Neural crest cell (in vitro differentiated cells): ENCODE measurements around the gene COQ6. TPM values are rescaled to one million over a fixed set of nuclear protein-coding genes. Genes with fewer than 3 reads are reported as not detected.
"Not testable (repeated sequence)": the region's sequence is repeated elsewhere in the genome, so short reads cannot be mapped to it uniquely, and the experiment has no call there.

ENCODE experiments used
- DNase-seq: peaks from one replicate; pipeline ENCODE4 v3.0.0; 2021; ENCODE audit warnings: low read depth, mixed read lengths, low spot score
- H3K27ac Mint-ChIP-seq: one replicate; pipeline ENCODE4 v1.8.0; 2021; ENCODE audit warnings: mild to moderate bottlenecking, mixed read lengths; ENCODE audit not compliant: unreplicated experiment
- H3K27me3 Mint-ChIP-seq: 2 replicates; pipeline ENCODE4 v1.8.0; 2021; ENCODE audit warnings: low read depth, mild to moderate bottlenecking, mixed read lengths
- H3K36me3 Mint-ChIP-seq: 2 replicates; pipeline ENCODE4 v1.8.0; 2021; ENCODE audit warnings: low read depth, mild to moderate bottlenecking, mixed read lengths
- H3K4me1 Mint-ChIP-seq: 2 replicates; pipeline ENCODE4 v1.8.0; 2021; ENCODE audit warnings: mixed read lengths
- H3K4me3 Mint-ChIP-seq: one replicate; pipeline ENCODE4 v1.8.0; 2021; ENCODE audit warnings: mild to moderate bottlenecking, mixed read lengths
- H3K9me3 Mint-ChIP-seq: 2 replicates; pipeline ENCODE4 v1.8.0; 2021; ENCODE audit warnings: mixed read lengths
- total RNA-seq: library from RNA; stranded (reverse); gene quantifications from 2 replicates; pipeline ENCODE4 v1.2.1, GENCODE V29; 2021
- TF ChIP-seq, protein P1 (sequence below): fragments of 200-600 bp; sonication (generic); conservative IDR thresholded peaks from 2 replicates; pipeline ENCODE4 v1.5.0; 2021; ENCODE audit warnings: antibody characterized with exemption, mild to moderate bottlenecking

Gene COQ6
- total RNA-seq, 1 donor from 2014 or later: 15.5 TPM

GRCh38 chr14:73996731-73997107 lies 46.6 kb downstream of the COQ6 start:
- Mint-ChIP-seq H3K27me3 (no peaks in the 10 kb centered on the region), H3K4me3 (no peak overlapping the region), H3K27ac (no peak overlapping the region), H3K36me3 (no peaks in the 10 kb centered on the region), H3K9me3 (no peaks in the 10 kb centered on the region), H3K4me1 (no peaks in the 10 kb centered on the region)
- TF ChIP-seq, protein P1, sequence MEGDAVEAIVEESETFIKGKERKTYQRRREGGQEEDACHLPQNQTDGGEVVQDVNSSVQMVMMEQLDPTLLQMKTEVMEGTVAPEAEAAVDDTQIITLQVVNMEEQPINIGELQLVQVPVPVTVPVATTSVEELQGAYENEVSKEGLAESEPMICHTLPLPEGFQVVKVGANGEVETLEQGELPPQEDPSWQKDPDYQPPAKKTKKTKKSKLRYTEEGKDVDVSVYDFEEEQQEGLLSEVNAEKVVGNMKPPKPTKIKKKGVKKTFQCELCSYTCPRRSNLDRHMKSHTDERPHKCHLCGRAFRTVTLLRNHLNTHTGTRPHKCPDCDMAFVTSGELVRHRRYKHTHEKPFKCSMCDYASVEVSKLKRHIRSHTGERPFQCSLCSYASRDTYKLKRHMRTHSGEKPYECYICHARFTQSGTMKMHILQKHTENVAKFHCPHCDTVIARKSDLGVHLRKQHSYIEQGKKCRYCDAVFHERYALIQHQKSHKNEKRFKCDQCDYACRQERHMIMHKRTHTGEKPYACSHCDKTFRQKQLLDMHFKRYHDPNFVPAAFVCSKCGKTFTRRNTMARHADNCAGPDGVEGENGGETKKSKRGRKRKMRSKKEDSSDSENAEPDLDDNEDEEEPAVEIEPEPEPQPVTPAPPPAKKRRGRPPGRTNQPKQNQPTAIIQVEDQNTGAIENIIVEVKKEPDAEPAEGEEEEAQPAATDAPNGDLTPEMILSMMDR: no peak
- DNase-seq: no peak

DNA sequence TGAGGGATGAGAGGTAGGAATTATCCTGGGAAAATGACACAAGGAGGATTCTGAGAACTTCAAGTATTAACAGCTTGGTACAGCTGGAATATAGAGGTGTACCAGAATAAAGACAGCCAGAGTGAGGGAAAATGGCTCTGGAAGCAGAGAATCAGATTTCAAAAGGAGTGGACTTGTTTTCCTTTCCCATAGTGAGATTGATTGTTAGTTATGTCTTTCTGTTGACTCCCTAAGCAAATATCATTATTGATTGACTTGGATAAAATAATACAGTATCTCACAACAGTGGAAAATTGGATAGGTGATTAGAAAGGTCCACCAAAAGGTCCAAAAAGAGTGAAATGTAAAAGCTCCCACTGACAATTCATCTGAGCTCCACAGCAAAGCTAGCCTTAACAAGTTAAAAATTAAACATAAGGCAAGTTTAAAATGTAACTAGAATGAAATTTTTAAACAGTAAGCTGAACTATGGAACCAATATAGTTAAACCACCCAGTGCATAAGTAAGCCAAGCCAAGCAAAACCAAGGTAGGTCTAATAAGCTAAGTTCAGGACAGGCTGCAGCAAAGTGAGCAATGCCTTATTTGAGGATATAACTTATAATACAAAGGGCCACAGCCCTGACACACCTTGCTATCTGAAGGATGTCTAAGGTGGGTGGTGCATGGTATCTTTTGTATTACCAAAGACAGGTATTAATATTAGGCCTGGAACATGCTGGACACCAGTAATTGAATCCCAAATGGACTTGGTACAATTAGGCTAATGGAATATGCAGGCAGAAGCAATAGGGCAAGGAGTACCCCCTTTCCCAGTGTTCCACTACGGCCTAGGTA lies 47.2 kb downstream of the COQ6 start:
- TF ChIP-seq, protein P1: no peak
- no peak overlapping the region for H3K27ac Mint-ChIP-seq
- no peaks in the 10 kb centered on the region for H3K4me1 Mint-ChIP-seq
- H3K36me3 Mint-ChIP-seq: no peaks in the 10 kb centered on the region
- DNase-seq: no peak
- H3K9me3 Mint-ChIP-seq: no peaks in the 10 kb centered on the region
- H3K4me3 Mint-ChIP-seq: no peak overlapping the region
- no peaks in the 10 kb centered on the region for H3K27me3 Mint-ChIP-seq

- no peaks in the 10 kb centered on the region for H3K9me3 Mint-ChIP-seq
- no peak overlapping the region for H3K4me3 Mint-ChIP-seq
- no peak overlapping the region for H3K27ac Mint-ChIP-seq
- no peaks in the 10 kb centered on the region for H3K27me3 Mint-ChIP-seq
- no peaks in the 10 kb centered on the region for H3K4me1 Mint-ChIP-seq
- DNase-seq: no peak
- TF ChIP-seq, protein P1: no peak
- H3K36me3 Mint-ChIP-seq: no peaks in the 10 kb centered on the region
Measured at GRCh38 chr14:73997944-73998447, 47.9 kb downstream of the COQ6 start.

DNA sequence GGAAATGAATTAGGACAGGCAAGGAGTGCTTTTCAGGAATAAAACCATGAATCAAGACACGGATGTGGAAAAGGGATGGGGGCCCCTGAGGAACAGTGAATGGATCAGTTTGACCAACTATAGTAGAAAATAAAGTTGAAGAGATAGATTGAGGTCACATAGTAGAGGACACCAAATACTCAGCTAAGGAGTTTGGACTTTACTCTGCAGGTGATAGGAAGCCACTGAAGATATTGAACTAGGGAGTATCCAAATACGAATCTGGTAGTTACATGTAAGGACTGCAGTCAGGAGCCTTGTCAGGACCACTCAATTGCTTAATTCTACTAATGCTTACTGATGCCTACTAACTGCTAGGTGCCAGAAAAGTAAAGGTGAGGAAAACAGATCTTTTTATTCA lies 48.6 kb downstream of the COQ6 start:
- Mint-ChIP-seq H3K9me3 (no peaks in the 10 kb centered on the region), H3K4me3 (no peak overlapping the region), H3K36me3 (no peaks in the 10 kb centered on the region), H3K27me3 (no peaks in the 10 kb centered on the region), H3K4me1 (no peaks in the 10 kb centered on the region), H3K27ac (no peak overlapping the region)
- no peak for DNase-seq
- TF ChIP-seq, protein P1: no peak

GRCh38 chr14:74005664-74006063 lies 55.6 kb downstream of the COQ6 start:
- H3K4me1 Mint-ChIP-seq, H3K27ac Mint-ChIP-seq: not testable (repeated sequence)

DNA sequence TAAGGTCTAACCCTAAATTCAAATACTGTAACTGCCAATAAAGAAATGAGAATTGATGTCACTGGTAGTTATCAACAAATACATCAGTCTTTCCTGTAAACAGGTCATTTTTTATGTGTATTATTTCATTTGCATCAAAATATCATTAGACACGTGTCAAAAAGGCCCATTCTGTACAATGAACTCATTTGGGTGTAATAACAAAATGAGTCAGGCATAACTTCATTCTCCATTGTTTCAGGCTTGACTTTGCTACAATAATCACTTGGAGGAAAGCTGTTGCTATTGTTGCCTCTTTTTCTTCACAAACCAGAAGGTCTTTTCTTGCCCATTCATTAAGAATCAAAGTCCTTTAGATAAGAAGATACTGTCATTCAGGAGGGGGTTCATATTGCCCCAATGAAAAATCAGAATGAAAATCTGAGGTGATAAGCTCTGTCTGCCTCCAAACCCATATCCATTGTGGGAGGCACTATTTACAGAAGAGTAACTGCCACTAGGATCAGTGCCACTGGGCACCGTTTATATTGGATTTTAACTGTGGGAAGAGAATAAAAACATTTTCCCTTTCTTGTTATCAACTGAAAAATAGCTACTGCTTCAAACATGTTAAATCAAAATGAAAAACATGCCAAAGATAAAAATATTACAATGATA lies 58.9 kb downstream of the COQ6 start:
- Mint-ChIP-seq H3K36me3 (no peaks in the 10 kb centered on the region), H3K4me1 (no peaks in the 10 kb centered on the region), H3K27me3 (no peaks in the 10 kb centered on the region), H3K4me3 (no peak overlapping the region), H3K9me3 (no peaks in the 10 kb centered on the region), H3K27ac (no peak overlapping the region)
- no peak for DNase-seq
- TF ChIP-seq, protein P1: no peak

More at GRCh38 chr14:74005664-74006063, 55.6 kb downstream of the COQ6 start:
- not testable (repeated sequence) for H3K9me3 Mint-ChIP-seq, H3K27me3 Mint-ChIP-seq, H3K36me3 Mint-ChIP-seq, DNase-seq, H3K4me3 Mint-ChIP-seq
